Left renal pelvis (tissue), 4 donors: ENCODE results near the gene TCF12. TPM values are rescaled to one million over a fixed set of nuclear protein-coding genes. Genes with fewer than 3 reads are reported as not detected.
"Not testable (repeated sequence)": the region's sequence is repeated elsewhere in the genome, so short reads cannot be mapped to it uniquely, and the experiment has no call there.

Source experiments
- DNase-seq, 4 donors: peaks; one replicate each; pipeline ENCODE4 v3.0.0-alpha.2; 2013; ENCODE audit warnings: low read depth in 4 of 4, low spot score in 3 of 4
- polyA plus RNA-seq, 4 donors: library from polyadenylated mRNA; unstranded; fragments of 120-200 nt; gene quantifications; one replicate each; pipeline ENCODE4 v1.2.1, GENCODE V29; 2013; ENCODE audit not compliant: insufficient read length in 4 of 4

Gene TCF12
- polyA plus RNA-seq, 4 donors: 152 to 313 (median 190) TPM

DNA sequence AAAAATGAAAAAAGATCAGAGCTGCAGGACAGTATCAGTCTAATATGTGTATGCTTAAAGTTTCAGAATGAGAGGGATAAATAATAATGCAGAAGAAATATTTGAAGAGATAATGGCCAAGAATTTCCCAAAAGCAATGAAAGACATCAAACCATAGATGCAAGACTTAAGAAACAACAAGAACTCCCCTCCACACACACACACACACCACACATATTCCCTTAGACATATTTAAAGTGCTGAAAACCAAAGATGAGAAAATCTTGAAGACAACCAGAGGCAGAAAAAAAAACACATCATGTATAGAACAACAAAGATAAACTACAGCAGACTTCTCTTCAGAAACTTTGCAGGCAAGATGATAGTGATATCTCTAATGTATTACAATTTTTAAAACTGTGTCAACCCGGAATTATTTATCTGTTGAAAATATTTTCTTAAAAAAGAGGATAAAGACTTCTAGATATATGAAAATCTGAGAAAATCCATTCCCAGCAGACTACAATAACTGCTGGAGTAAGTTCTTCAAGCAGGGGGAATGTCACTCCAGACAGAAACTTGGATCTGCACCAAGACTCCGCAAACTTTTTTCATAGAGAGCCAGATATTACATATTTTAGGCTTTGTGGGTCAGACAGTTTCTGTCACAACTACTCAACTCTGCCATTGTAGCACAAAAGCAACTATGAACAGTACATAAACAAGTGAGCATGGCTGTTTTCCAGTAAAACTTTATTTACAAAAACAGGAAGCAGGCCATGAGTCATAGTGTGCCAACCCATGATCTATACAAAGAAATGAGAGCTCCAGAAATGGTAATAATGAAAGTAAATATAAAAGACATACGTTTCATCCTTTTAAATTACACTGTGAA lies 234.5 kb downstream of the TCF12 start:
- no peak for DNase-seq

DNA sequence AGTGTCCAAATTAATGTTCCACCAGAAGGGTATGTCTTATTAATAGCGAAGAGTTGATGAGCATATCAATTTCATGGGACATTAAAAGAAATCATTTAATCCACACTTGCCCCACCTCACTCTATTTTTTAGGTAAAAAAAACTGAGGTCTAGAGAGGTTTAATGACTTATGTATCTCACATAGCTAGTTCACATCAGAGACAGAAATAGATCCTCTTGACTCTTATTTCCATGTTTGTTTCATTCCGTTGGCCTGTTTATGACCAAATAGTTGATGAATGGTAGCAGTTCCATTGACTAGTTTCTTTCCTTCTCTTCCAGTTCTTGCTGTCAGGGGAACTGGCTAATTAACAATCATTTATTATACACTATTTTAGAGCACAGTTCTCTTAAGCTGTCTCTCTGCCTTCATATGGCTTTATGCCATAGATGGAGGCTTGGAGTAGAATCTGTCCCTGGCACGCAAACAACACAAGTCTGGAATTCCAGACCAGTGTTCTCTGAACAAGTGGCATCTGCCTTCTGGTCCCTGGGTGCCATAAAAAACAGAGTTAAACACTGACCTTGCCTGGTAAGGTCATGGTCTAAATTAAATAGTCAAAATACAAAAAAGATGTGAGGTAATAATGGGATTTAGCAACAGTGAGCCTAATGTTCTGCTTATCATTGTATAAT lies 237.9 kb downstream of the TCF12 start:
- DNase-seq: no peak

DNA sequence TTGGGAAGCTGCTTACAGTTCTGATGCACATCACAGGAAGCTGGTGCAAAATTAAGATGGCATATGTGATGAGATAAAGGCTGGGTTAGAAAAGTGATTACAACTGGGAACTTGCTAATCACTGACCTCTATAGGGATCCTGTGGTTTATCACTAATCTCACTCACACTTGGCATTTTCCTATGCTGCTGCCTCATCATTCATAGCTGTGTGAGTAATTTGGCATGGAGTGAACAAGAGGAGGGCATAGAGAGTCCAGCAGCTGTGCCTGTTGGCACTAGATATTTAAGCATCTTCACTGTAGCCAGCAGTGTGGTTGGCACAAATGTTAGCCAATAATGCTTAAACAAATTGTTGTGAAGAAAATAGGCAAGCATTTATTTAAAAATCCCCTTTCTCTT lies 240.1 kb downstream of the TCF12 start:
- DNase-seq: no peak

DNA sequence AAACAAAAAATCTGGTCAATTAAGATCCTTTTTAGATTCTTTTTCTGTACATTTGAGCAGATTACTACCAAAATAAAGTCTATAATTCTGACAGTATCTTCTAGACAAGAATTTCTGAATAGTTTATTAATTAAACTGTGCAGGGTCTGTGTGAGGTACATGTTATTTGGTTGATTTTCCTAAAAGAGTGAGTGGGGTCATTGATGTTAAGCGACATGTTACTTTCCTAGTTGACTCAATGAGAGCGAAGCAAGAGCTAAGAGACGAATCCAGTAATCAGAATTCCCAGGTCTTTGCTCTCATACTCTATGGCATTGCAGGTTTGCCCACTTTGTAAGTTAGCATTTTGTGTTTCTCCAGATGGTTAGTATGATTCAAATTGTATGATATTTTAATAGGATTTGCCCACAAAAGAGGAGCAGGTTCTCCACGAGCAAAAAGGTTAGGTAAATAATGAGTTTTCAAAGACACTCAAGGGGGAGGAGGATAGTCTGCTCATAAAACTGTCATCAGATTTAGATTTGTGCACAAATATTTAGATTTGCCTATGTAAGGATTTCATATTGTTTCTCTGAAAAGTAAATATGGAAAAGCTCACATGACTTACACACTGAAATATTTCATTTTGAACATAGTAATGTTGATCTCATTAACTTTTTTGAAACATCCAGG lies 240.7 kb downstream of the TCF12 start:
- no peak for DNase-seq

DNA sequence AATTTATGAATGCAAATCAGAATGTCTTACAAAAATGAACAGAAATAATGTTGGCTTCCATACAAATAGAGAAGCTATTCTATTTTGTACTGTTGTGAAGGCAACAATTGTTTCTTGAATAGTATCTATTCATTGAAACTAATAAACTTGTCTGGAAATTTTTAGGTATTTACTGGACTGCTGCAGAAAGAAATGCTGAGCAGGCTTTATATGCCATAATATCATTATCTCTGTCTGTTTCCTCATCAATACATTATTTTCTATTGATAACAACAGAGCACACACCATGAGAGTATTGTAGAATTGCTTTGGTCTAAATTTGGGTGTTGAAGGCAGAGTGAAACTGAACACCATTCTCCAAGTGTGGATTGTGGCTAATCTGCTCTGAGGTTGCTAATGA lies 241.3 kb downstream of the TCF12 start:
- DNase-seq: no peak

DNA sequence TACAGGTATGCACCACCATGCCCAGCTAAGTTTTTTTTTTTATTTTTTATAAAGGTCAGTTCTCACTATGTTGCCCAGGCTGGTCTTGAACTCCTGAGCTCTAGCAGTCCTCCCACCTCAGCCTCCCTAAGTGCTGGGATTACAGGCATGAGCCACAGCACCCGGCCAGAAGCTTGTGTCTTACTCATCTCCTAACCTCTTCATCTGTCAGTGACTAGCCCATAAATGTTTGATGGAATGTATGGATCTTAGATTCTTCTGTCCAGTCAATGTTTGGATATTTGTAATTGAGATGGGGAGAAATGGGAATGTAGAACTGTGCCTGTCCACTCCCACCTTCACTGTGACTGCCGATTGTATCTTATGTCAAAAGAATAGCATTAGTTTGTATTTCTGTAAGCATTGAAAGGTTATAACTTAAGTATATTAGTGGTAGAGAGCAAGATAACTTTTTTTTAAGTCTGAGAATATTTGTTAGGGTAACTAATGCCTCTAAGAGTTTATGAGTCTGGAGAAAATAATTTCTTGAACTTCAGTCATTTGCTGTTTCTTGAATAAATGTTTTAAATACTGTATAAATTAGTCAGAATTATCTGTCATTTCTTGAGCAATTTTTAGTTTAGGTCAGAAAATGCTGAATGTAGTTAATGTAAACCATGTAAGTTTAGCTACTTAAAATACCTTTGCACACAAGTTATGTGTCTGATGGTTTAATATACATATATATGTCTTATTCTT lies 242.5 kb downstream of the TCF12 start:
- no peak for DNase-seq

DNA sequence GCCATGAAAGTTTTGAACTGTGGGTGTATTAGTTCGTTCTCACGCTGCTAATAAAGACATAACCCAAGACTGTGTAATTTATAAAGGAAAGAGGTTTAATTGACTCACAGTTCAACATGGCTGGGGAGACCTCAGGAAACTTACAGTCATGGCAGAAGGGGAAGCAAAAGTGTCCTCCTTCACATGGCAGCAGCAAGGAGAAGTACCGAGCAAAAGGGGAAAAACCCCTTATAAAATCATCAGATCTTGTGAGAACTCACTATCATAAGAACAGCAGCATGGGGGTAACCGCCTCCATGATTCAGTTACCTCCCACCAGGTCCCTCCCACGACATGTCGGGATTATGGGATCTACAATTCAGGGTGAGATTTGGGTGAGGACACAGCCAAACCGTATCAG lies 245.8 kb downstream of the TCF12 start:
- DNase-seq: not testable (repeated sequence)

DNA sequence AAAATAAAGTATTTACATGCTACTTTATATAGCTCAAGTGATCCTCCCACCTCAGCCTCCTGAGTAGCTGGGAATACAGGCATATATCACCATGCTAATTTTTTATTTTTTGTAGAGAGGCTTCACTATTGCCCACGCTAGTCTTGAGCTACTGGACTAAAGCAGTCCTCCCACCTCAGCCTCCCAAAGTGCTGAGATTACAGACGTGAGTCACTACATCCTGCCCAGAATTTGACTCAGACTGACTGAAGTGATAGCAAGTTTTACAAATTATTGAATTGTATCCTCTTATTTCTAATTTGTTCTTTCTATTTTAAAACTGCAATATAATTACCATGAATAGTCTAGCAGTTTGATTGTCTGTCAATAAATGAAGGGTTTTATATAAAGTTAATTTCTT lies 247.5 kb downstream of the TCF12 start:
- DNase-seq: no peak

DNA sequence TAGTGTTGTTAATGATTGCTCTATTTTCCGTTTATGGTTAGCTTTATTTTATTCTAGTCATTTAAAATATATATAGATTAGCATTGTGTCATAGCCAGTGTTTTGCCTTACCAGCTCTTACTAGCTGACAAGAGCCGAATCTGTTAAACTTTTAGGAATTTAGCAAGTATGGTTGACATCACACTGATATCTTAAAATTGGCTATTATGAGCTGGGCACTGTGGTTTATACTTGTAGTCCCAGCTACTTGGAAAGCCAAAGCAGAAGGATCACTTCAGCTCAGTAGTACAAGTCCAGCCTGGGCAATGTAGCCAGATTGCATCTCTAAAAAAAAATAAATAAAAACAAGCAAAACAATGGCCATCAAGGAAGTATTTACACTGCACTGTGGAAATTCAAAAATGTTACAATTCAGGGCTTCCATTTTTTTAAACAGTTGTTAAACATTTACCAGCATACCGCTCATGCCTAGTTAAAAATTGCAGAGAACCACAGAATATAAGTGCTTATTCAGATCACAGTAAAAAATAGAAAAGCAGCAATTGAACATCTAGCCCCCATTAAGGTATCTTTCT lies 249.5 kb downstream of the TCF12 start:
- no peak for DNase-seq

DNA sequence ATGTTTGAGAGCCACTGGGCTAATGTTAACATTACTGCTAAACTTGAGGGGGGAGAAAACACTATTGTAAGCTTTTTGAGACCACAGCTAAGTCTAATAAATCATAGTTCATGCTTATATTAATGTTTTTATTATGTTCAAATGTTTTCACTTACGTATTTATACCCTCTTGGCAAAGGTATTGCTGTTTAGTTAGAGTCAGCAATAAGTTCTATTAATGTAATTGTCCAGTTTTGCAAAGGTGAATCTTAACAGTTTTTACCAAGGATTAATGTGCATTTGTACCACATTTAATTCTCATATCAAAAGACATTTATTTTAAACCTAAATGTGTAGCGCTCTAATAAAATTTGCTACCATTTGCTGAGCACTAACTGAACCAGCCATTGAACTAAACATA lies 251.2 kb downstream of the TCF12 start:
- DNase-seq: no peak

DNA sequence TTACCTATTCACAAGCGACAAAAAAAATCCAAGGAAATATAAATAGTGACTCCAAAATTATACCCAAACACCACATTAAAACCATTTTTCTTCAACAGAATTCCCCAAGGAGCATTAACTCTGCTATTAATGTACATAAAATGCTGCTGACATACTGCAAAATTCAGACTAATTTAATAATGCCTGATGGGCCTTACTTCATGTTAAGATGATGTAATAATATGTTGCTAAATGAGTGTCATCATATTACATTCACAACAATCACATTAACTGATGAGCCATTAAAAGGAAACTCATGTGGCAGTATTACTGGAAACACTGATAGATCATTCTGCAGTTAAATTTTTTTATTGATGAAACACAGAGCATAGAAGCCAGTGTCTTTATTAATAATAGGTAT lies 253.0 kb downstream of the TCF12 start:
- DNase-seq: no peak

DNA sequence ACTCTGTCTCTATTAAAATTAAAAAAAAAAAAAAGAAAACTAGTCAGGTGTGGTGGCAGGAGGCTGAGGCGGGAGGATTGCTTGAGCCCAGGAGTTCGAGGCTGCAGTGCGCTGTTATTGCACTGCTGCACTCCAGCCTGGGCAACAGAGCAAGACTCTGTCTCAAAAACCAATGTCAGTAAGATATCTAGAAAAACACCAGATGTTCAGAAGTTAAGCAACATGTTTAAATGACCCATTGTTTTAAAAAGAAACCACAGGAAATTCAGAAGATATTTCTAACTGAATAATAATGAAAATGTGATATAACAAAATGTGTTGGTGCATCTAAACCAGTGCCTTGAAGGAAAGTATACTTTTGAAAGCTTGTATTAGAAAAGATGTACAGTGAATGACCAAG lies 254.5 kb downstream of the TCF12 start:
- DNase-seq: no peak

DNA sequence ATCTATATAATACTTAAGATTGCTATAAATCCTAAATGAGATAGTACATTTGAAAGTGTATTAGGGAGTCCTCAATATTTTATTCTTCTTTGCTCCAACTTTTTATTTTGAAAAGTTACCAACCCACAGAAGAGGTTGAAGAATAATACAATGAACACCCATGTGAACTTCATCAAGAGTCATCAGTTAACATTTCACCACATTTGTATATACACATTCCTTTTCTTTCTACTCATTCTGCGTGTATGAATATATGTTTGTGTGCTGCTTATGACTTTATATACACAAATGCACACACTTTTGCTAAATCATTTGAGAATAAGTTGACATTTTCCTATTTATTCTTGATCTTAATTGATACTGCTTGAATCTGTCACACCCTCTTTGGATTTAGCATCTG lies 264.6 kb downstream of the TCF12 start:
- no peak for DNase-seq

DNA sequence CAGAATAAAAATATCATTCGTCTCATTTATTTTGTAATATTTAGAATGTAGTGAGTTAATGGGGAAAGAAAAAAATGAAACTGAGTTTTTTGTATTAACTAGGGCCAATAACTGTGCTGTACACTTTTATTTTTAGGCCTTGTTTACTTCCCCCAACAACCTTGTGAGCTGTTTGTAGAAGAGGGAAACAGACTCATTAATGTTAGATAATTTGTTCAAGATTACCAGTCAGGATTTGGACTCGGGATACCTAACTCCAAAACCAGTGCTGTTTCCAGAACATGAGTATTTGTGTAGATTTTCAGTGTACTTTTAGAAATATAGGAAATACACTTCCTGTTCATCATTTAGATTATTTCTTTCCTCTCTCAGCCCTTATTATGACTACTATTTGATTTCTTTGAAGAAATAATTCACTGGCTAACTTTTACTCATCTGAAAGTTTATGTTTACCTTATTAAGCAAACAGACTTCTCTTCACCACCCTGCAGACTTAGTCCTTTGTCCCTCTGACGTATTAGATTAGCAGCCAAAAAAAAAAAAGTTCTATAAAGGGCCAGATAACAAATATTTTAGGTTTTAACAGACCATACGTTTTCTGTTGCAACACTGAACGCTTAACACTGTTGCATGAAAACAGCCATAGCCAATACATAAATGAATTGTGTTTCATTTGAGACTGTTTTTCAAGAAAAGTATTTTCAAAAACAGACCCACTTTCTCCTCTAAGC lies 265.3 kb downstream of the TCF12 start:
- DNase-seq: no peak

DNA sequence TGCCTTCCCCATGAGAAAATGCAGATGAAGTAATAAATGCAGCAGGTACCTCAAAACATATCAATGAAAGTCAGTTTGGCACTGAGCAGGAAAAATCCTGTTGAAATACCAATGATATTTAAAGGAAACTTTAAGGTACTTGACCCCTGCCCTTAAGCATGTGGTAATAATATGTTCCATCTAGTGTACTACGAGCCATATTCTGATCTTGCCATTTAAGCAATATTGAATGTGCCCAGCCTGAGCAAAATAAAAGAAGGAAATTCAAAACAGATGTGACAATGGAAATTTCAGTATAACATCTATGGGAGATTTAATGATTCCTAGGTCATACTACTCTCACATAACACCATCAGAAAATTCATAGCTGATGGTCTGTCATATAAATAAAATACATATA lies 266.1 kb downstream of the TCF12 start:
- no peak for DNase-seq

DNA sequence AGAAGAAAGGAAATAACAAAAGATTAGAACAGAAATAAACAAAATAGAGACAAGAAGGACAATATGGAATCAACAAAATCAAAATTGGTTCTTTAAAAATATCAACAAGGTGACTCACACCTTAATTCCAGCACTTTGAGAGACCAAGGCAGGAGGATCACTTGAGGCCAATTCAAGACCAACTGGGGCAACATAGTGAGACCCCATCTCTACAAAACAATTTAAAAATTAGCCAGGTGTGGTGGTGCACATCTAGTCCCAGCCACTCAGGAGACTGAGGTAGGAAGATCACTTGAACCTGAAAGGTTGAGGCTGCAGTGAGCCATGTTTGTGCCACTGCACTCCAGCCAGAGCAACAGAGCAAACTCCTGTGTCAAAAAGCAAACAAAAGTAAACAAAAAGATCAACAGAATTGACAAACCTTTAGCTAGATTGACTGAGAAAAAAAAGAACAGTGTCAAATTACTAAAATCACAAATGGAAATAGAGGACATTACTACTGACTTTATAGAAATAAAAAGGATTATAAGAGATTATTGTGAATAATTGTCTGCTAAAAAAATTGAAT lies 267.1 kb downstream of the TCF12 start:
- DNase-seq: no peak

DNA sequence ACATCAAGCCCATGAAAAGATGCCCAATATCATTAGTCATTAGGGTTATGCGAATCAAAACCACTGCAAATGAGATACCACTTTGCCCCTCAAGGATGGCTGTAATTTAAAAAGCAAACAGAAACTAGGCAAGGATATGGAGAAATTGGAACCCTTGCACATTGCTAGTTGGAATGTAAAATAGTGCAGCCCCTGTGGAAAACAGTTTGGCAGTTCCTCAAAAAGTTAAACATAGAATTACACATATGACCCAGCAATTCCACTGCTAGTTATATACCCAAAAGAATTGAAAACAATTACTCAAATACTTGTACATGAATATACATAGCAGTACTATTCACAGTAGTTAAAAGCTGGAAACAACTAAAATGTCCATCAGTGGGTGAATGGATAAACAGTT lies 271.0 kb downstream of the TCF12 start:
- DNase-seq: no peak

DNA sequence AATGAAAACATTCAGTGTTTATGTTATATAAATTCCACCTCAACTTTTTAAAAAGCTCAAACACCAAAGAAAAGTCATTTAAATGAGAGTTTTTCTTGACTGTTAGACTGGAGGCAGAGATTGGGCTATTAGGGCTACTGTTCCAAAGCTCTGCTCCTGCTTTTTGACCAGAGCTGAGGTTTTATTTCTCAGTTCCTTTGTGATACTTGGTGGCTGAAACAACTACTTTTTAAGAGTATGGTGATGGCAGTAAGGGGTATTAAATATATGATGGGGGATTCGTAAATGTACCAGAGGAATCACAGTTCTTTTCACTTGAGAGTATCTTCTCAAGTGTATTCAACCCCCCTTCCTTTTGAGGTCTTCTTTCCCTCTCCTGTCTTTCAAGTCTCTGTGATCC lies 271.8 kb downstream of the TCF12 start:
- no peak for DNase-seq

DNA sequence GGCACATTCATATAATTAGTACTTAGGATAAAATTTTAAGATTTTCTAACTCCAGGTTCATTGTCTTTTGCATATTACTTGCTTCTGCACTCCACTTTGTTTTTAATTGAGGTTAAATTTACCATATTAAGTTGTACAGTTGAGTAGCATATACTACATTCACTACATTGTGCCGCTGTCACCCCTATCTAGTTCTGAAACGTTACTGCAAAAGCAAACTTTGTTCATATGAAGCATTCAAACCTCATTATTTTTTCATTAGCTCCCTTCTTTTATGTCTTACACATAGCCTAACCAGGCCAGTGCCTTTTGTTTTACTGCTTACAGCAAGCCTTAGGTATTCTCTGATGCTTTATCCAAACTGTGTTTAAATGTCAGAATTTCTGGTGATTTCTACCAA lies 274.7 kb downstream of the TCF12 start:
- no peak for DNase-seq

DNA sequence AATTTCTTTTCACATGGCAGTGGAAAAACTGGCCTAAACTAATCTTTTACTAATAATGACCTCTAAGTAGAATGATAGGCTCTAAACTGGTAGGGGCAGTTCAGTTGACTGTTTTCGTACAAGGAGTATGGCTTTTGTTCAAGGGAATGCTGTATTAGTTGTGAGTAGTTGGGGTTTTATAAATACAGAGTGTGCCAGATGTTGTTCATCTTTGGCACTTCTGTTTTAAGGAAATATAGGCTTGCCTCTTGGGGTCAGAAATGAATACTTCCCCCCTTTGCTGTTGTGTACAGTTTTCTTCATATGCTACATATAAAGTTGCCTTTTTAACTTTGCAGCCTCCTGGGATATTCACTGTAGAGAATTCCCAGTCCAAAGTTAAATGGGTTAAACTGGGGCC lies 276.9 kb downstream of the TCF12 start:
- DNase-seq: no peak
